Astrocyte (in vitro differentiated cells and primary cell): ENCODE data around the gene TTC36. TPM values are rescaled to one million over a fixed set of nuclear protein-coding genes. Genes with fewer than 3 reads are reported as not detected.

Experiments used
- DNase-seq: peaks from one replicate; pipeline ENCODE4 v3.0.0-alpha.2; 2010; ENCODE audit warnings: low read depth
- FAIRE-seq: peaks from 2 replicates; lab custom pipeline; 2011; peaks lifted over from hg19 to GRCh38; lab: Jason Lieb, UNC
- H2AFZ ChIP-seq: 2 replicates; pipeline ENCODE4 v1.6.0; 2012; ENCODE audit warnings: low read depth, low read length, inconsistent platforms
- H3K27ac ChIP-seq: 2 replicates; pipeline ENCODE4 v1.5.1; 2011; ENCODE audit warnings: low read depth, low read length, inconsistent platforms
- H3K27me3 ChIP-seq: 2 replicates; pipeline ENCODE4 v1.6.0; 2011; ENCODE audit warnings: low read length, inconsistent platforms; ENCODE audit not compliant: insufficient read depth
- H3K36me3 ChIP-seq: 2 replicates; pipeline ENCODE4 v1.5.1; 2011; ENCODE audit warnings: low read length, inconsistent platforms; ENCODE audit not compliant: insufficient read depth
- H3K4me1 ChIP-seq: 2 replicates; pipeline ENCODE4 v1.5.1; 2011; ENCODE audit warnings: low read length, inconsistent platforms; ENCODE audit not compliant: insufficient read depth
- H3K4me2 ChIP-seq: 2 replicates; pipeline ENCODE4 v1.6.0; 2012; ENCODE audit warnings: low read length, inconsistent platforms
- H3K4me3 ChIP-seq: 2 replicates; pipeline ENCODE4 v1.5.1; 2011; ENCODE audit warnings: low read depth, mild to moderate bottlenecking, low read length, inconsistent platforms; ENCODE audit not compliant: insufficient read depth
- H3K79me2 ChIP-seq: 2 replicates; pipeline ENCODE4 v1.6.0; 2012; ENCODE audit warnings: mild to moderate bottlenecking, low read length, inconsistent platforms; ENCODE audit not compliant: insufficient read depth
- H3K9ac ChIP-seq: 2 replicates; pipeline ENCODE4 v1.6.0; 2012; ENCODE audit warnings: mild to moderate bottlenecking, low read length, inconsistent platforms
- H3K9me3 ChIP-seq: 2 replicates; pipeline ENCODE4 v1.5.1; 2012; ENCODE audit warnings: low read depth, mild to moderate bottlenecking, low read length, inconsistent platforms; ENCODE audit not compliant: insufficient read depth
- H4K20me1 ChIP-seq: 2 replicates; pipeline ENCODE4 v1.6.0; 2012; ENCODE audit warnings: low read length, inconsistent platforms; ENCODE audit not compliant: insufficient read depth
- H3K27ac Mint-ChIP-seq: one replicate; pipeline ENCODE4 v1.8.0; 2021; ENCODE audit warnings: mild to moderate bottlenecking, mixed read lengths; ENCODE audit not compliant: unreplicated experiment
- H3K27me3 Mint-ChIP-seq: one replicate; pipeline ENCODE4 v1.8.0; 2021; ENCODE audit warnings: low read depth, mixed read lengths; ENCODE audit not compliant: unreplicated experiment
- H3K36me3 Mint-ChIP-seq: one replicate; pipeline ENCODE4 v1.8.0; 2021; ENCODE audit warnings: low read depth, mixed read lengths; ENCODE audit not compliant: unreplicated experiment
- H3K4me1 Mint-ChIP-seq: one replicate; pipeline ENCODE4 v1.8.0; 2021; ENCODE audit warnings: low read depth, mixed read lengths; ENCODE audit not compliant: unreplicated experiment
- H3K4me3 Mint-ChIP-seq: one replicate; pipeline ENCODE4 v1.8.0; 2021; ENCODE audit warnings: mild to moderate bottlenecking, moderate library complexity, mixed read lengths; ENCODE audit not compliant: unreplicated experiment
- H3K9me3 Mint-ChIP-seq: one replicate; pipeline ENCODE4 v1.8.0; 2021; ENCODE audit warnings: mild to moderate bottlenecking, mixed read lengths; ENCODE audit not compliant: unreplicated experiment
- EZH2 ChIP-seq: IDR thresholded peaks from 2 replicates; pipeline ENCODE4 v1.6.1; 2012; ENCODE audit warnings: mild to moderate bottlenecking, low read length, inconsistent platforms; ENCODE audit not compliant: insufficient read depth
- total RNA-seq: library from RNA; stranded (reverse); gene quantifications from 2 replicates; pipeline ENCODE4 v1.2.1, GENCODE V29; 2021
- TF ChIP-seq, protein P1 (sequence below): IDR thresholded peaks from 2 replicates; pipeline ENCODE4 v1.5.1; 2011; ENCODE audit warnings: low read depth, mild to moderate bottlenecking, inconsistent platforms, low read length, moderate library complexity; ENCODE audit not compliant: insufficient read depth

The TTC36 gene
- total RNA-seq, 1 donor from 2014 or later: 0.43 TPM

DNA sequence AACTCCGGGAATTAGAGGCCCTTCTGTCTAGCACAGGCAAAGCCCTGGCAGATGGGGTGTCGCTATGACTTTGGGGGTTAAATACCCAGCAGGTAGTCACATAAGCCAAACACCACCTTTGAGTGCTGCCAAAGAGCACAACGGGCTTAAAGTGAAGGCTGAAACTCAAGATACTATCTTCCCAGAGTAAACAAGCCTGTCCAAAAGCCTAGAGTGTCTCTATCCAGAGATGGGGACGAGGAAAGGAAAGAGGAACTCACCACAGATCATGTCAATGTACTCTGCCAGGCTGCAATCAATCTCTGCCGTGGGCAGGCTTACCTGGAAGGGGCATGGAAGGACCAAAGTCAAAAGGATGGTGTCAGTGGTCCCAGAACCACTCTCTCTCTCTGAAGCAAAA, 18.3 kb downstream of the TTC36 start:
- no peaks in the 10 kb centered on the region for H3K79me2 ChIP-seq
- H3K27me3 Mint-ChIP-seq: peaks cover 2% of the 10 kb centered on the region
- no peaks in the 10 kb centered on the region for H3K27me3 ChIP-seq
- no peak overlapping the region for H3K27ac ChIP-seq
- no peak overlapping the region for H3K4me3 Mint-ChIP-seq
- H3K4me2 ChIP-seq: no peak overlapping the region
- no peak for TF ChIP-seq EZH2
- TF ChIP-seq, protein P1, sequence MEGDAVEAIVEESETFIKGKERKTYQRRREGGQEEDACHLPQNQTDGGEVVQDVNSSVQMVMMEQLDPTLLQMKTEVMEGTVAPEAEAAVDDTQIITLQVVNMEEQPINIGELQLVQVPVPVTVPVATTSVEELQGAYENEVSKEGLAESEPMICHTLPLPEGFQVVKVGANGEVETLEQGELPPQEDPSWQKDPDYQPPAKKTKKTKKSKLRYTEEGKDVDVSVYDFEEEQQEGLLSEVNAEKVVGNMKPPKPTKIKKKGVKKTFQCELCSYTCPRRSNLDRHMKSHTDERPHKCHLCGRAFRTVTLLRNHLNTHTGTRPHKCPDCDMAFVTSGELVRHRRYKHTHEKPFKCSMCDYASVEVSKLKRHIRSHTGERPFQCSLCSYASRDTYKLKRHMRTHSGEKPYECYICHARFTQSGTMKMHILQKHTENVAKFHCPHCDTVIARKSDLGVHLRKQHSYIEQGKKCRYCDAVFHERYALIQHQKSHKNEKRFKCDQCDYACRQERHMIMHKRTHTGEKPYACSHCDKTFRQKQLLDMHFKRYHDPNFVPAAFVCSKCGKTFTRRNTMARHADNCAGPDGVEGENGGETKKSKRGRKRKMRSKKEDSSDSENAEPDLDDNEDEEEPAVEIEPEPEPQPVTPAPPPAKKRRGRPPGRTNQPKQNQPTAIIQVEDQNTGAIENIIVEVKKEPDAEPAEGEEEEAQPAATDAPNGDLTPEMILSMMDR: no peak
- no peak for DNase-seq
- H2AFZ ChIP-seq: no peak overlapping the region
- H3K27ac Mint-ChIP-seq: no peak overlapping the region
- H3K36me3 ChIP-seq: peaks cover 2% of the 10 kb centered on the region
- H3K9me3 Mint-ChIP-seq: no peaks in the 10 kb centered on the region
- no peak for FAIRE-seq
- no peaks in the 10 kb centered on the region for H3K9me3 ChIP-seq
- H4K20me1 ChIP-seq: no peaks in the 10 kb centered on the region
- H3K9ac ChIP-seq: no peak overlapping the region
- H3K4me3 ChIP-seq: no peak overlapping the region
- H3K36me3 Mint-ChIP-seq: peaks cover 21% of the 10 kb centered on the region
- H3K4me1 Mint-ChIP-seq: no peaks in the 10 kb centered on the region
- no peaks in the 10 kb centered on the region for H3K4me1 ChIP-seq

- Mint-ChIP-seq H3K9me3 (no peaks in the 10 kb centered on the region), H3K4me3 (no peak overlapping the region), H3K27me3 (peaks cover 2% of the 10 kb centered on the region), H3K4me1 (no peaks in the 10 kb centered on the region), H3K36me3 (peaks cover 27% of the 10 kb centered on the region), H3K27ac (no peak overlapping the region)
- no peak overlapping the region for H3K4me3 ChIP-seq
- H2AFZ ChIP-seq: no peak overlapping the region
- FAIRE-seq: no peak
- no peaks in the 10 kb centered on the region for H3K9me3 ChIP-seq
- H3K4me2 ChIP-seq: no peak overlapping the region
- no peaks in the 10 kb centered on the region for H4K20me1 ChIP-seq
- TF ChIP-seq EZH2: no peak
- H3K4me1 ChIP-seq: no peaks in the 10 kb centered on the region
- no peaks in the 10 kb centered on the region for H3K27me3 ChIP-seq
- H3K9ac ChIP-seq: no peak overlapping the region
- no peak overlapping the region for H3K27ac ChIP-seq
- H3K36me3 ChIP-seq: peaks cover 6% of the 10 kb centered on the region
- no peak for DNase-seq
- no peaks in the 10 kb centered on the region for H3K79me2 ChIP-seq
These were observed 19.9 kb downstream of the TTC36 start for GRCh38 chr11:118547132-118547531.

DNA sequence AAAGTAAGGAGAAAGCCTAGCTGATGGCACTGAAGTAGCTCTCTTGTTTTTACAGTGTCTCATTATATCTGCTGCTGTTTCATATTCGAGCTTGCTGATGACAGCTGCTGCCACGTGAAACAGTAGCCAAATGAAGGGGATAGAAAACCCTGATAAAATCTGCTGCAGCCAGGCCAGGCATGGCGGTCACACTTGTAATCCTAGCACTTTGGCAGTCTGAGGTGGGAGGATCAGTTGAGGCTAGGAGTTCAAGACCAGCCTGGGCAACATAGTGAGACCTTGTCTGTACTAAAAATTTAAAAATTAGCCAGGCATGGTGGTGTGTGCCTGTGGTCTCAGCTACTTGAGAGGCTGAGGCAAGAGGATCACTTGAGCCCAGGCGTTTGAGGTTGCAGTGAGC, 25.1 kb downstream of the TTC36 start:
- H4K20me1 ChIP-seq: no peaks in the 10 kb centered on the region
- no peaks in the 10 kb centered on the region for H3K4me1 ChIP-seq
- H3K27me3 ChIP-seq: no peaks in the 10 kb centered on the region
- H3K9ac ChIP-seq: no peak overlapping the region
- no peak overlapping the region for H3K4me2 ChIP-seq
- FAIRE-seq (no peak), DNase-seq (no peak)
- peaks cover 11% of the 10 kb centered on the region for H3K36me3 ChIP-seq
- TF ChIP-seq, protein P1: no peak
- TF ChIP-seq EZH2: no peak
- Mint-ChIP-seq H3K4me3 (no peak overlapping the region), H3K27me3 (no peaks in the 10 kb centered on the region), H3K4me1 (no peaks in the 10 kb centered on the region), H3K36me3 (peaks cover 21% of the 10 kb centered on the region), H3K9me3 (no peaks in the 10 kb centered on the region), H3K27ac (no peak overlapping the region)
- no peaks in the 10 kb centered on the region for H3K9me3 ChIP-seq
- H3K27ac ChIP-seq: no peak overlapping the region
- no peaks in the 10 kb centered on the region for H3K79me2 ChIP-seq
- no peak overlapping the region for H3K4me3 ChIP-seq
- no peak overlapping the region for H2AFZ ChIP-seq
